ENCODE results near the gene NCAM1. TPM values are rescaled to one million over a fixed set of nuclear protein-coding genes. Genes with fewer than 3 reads are reported as not detected.

NCAM1 gene
- total and polyA plus RNA-seq, 2 donors (not counting 3 experiments of a cell fraction or from before 2014, with no cell fraction given) = 0.03 TPM; not detected in 1

GRCh38 chr11:112932593-112932992 is 28.6 kb upstream of the NCAM1 start:
- H3K36me3 ChIP-seq (ENCODE audit: control insufficient read depth in 2 of 2, extremely low read depth in 1 of 2, insufficient read depth in 2 of 2, low read length in 2 of 2) = no peaks in the 10 kb centered on the region
- H3K27ac ChIP-seq (ENCODE audit: insufficient read depth, low read depth, low read length) = no peak overlapping the region
- H3K4me3 ChIP-seq (replicated peaks in 1 of 3; ENCODE audit: insufficient read depth in 1 of 3, low read depth in 1 of 3, low read length in 3 of 3) = no peak overlapping the region
- no peaks in the 10 kb centered on the region for H3K27me3 ChIP-seq (ENCODE audit: control insufficient read depth in 2 of 2, insufficient read depth in 2 of 2, low read length in 2 of 2)
- dilution Hi-C loops (cut with MboI; ENCODE audit: extremely low pct_ligation_motif_present, low sequenced_read_pairs) = no loop called here
- no peaks in the 10 kb centered on the region for H4K20me1 ChIP-seq (replicated peaks; ENCODE audit: control insufficient read depth, extremely low read depth, insufficient read depth, low read length)
- no peaks in the 10 kb centered on the region for H3K9me1 ChIP-seq (replicated peaks; ENCODE audit: control insufficient read depth, extremely low read depth, insufficient read depth, low read length)
- ChIA-PET CTCF (interaction anchor here (0.9 kb wide), 1 partner anchor 357 kb away, joined by 3 read pairs; no protein-coding TSS in a partner anchor), POLR2A (no interaction called here)
- no peak for FAIRE-seq
- no TSS peak for BruUV-seq (replicated peaks)
- no peak overlapping the region for H2AFZ ChIP-seq (ENCODE audit: low read depth, low read length)
- no peak for DNase-seq (ENCODE audit: low read depth, low spot score)
- intact Hi-C loops (cut with micrococcal nuclease) = no loop called here
- peaks cover 1% of the 10 kb centered on the region for H3K9me3 ChIP-seq (replicated peaks; ENCODE audit: control insufficient read depth, insufficient read depth, low read length)
- H3K9ac ChIP-seq (replicated peaks; ENCODE audit: extremely low read depth, insufficient read depth, low read length) = no peak overlapping the region
- no peak overlapping the region for H3K4me2 ChIP-seq (ENCODE audit: insufficient read depth, low read length)
- no peak for TF ChIP-seq GATA2 (IDR thresholded peaks at IDR 0.05; ENCODE audit: insufficient read depth, insufficient read length, low read depth, low read length)
- no peak for TF ChIP-seq POLR2A (IDR thresholded peaks at IDR 0.05; ENCODE audit: low read depth, low read length)
- H3K4me1 ChIP-seq (ENCODE audit: control insufficient read depth, extremely low read depth, insufficient read depth, low read length) = no peaks in the 10 kb centered on the region
- no peaks in the 10 kb centered on the region for H3K79me2 ChIP-seq (ENCODE audit: control insufficient read depth, insufficient read depth, low read length)

GRCh38 chr11:112933970-112934369 is 27.2 kb upstream of the NCAM1 start:
- H3K9me1 ChIP-seq (replicated peaks; ENCODE audit: control insufficient read depth, extremely low read depth, insufficient read depth, low read length) = no peaks in the 10 kb centered on the region
- H3K4me1 ChIP-seq (ENCODE audit: control insufficient read depth, extremely low read depth, insufficient read depth, low read length) = no peaks in the 10 kb centered on the region
- no peak overlapping the region for H3K9ac ChIP-seq (replicated peaks; ENCODE audit: extremely low read depth, insufficient read depth, low read length)
- no peak overlapping the region for H2AFZ ChIP-seq (ENCODE audit: low read depth, low read length)
- intact Hi-C loops (cut with micrococcal nuclease) = no loop called here
- H3K79me2 ChIP-seq (ENCODE audit: control insufficient read depth, insufficient read depth, low read length) = no peaks in the 10 kb centered on the region
- peaks cover 1% of the 10 kb centered on the region for H3K9me3 ChIP-seq (replicated peaks; ENCODE audit: control insufficient read depth, insufficient read depth, low read length)
- H3K36me3 ChIP-seq (ENCODE audit: control insufficient read depth in 2 of 2, extremely low read depth in 1 of 2, insufficient read depth in 2 of 2, low read length in 2 of 2) = no peaks in the 10 kb centered on the region
- FAIRE-seq = no peak
- TF ChIP-seq FOS (IDR thresholded peaks at IDR 0.05; ENCODE audit: borderline replicate concordance, insufficient read depth, low read length) = no peak
- TF ChIP-seq POLR2A (IDR thresholded peaks at IDR 0.05; ENCODE audit: low read depth, low read length) = no peak
- no peak for TF ChIP-seq MAX (IDR thresholded peaks at IDR 0.05; ENCODE audit: insufficient read depth, insufficient read length)
- no peak for TF ChIP-seq POLR2AphosphoS5 (IDR thresholded peaks at IDR 0.05; ENCODE audit: insufficient read depth, low read depth, low read length)
- TF ChIP-seq CTCF (IDR thresholded peaks at IDR 0.05; ENCODE audit: extremely low read depth in 1 of 2, insufficient read depth in 1 of 2, low read depth in 1 of 2, low read length in 2 of 2) = no peak
- TF ChIP-seq JUN (IDR thresholded peaks at IDR 0.05; ENCODE audit: borderline replicate concordance, insufficient read depth, insufficient read length, low read depth) = no peak
- no peak for TF ChIP-seq MYC (IDR thresholded peaks at IDR 0.05; ENCODE audit: low read depth, low read length)
- no peak for TF ChIP-seq GATA2 (IDR thresholded peaks at IDR 0.05; ENCODE audit: insufficient read depth, insufficient read length, low read depth, low read length)
- no peak for TF ChIP-seq EZH2 (IDR thresholded peaks at IDR 0.05; ENCODE audit: borderline replicate concordance, low read depth, low read length, severe bottlenecking)
- DNase-seq (ENCODE audit: low read depth, low spot score) = no peak
- no TSS peak for BruUV-seq (replicated peaks)
- CTCF ChIA-PET = no interaction called here
- no peaks in the 10 kb centered on the region for H4K20me1 ChIP-seq (replicated peaks; ENCODE audit: control insufficient read depth, extremely low read depth, insufficient read depth, low read length)
- H3K4me3 ChIP-seq (replicated peaks in 1 of 3; ENCODE audit: insufficient read depth in 1 of 3, low read depth in 1 of 3, low read length in 3 of 3) = no peak overlapping the region
- H3K27ac ChIP-seq (ENCODE audit: insufficient read depth, low read depth, low read length) = no peak overlapping the region
- dilution Hi-C loops (cut with MboI; ENCODE audit: extremely low pct_ligation_motif_present, low sequenced_read_pairs) = no loop called here
- POLR2A ChIA-PET = no interaction called here
- no peaks in the 10 kb centered on the region for H3K27me3 ChIP-seq (ENCODE audit: control insufficient read depth in 2 of 2, insufficient read depth in 2 of 2, low read length in 2 of 2)
- H3K4me2 ChIP-seq (ENCODE audit: insufficient read depth, low read length) = no peak overlapping the region

Measured in endothelial cell of umbilical vein (primary cell).